ENCODE results near the gene SNAPC4. TPM values are rescaled to one million over a fixed set of nuclear protein-coding genes. Genes with fewer than 3 reads are reported as not detected.

SNAPC4 gene
- total RNA-seq, 1 experiment from 2014 or later = 29.7 TPM

GRCh38 chr9:136371533-136371880, 28.5 kb downstream of the SNAPC4 start:
- Histone ChIP-seq H3K9me3 (ENCODE audit: control insufficient read depth, low read depth, low read length) (no peaks in the 10 kb centered on the region), H3K4me2 (ENCODE audit: insufficient read depth, insufficient read length, low read length) (no peak overlapping the region), H3K23ac (ENCODE audit: insufficient read length, low read depth, low read length) (no peak overlapping the region), H4K91ac (ENCODE audit: insufficient read length, low read depth, low read length) (no peak overlapping the region), H3K27ac (ENCODE audit: insufficient read length, low read depth, low read length) (no peak overlapping the region), H3K79me1 (ENCODE audit: insufficient read depth, low read depth, low read length, poor library complexity, severe bottlenecking) (no peaks in the 10 kb centered on the region), H2BK120ac (ENCODE audit: low read depth, low read length, poor library complexity, severe bottlenecking) (no peak overlapping the region), H4K5ac (ENCODE audit: insufficient read length, low read depth, low read length) (no peak overlapping the region), H3K14ac (ENCODE audit: insufficient read depth, low read length) (no peak overlapping the region), H2AK5ac (ENCODE audit: insufficient read length, low read length) (no peak overlapping the region), H2BK20ac (ENCODE audit: low read depth, low read length, poor library complexity, severe bottlenecking) (no peak overlapping the region), H2BK12ac (ENCODE audit: insufficient read length, low read depth, low read length) (no peak overlapping the region), H2BK5ac (ENCODE audit: insufficient read length, low read length) (no peak overlapping the region), H3K79me2 (ENCODE audit: insufficient read depth, low read length) (no peaks in the 10 kb centered on the region), H2BK15ac (ENCODE audit: low read depth, low read length) (no peak overlapping the region), H4K20me1 (ENCODE audit: control insufficient read depth, insufficient read depth, insufficient read length) (no peaks in the 10 kb centered on the region), H4K8ac (replicated peaks; ENCODE audit: insufficient read length, low read depth, low read length) (no peak overlapping the region), H3K18ac (ENCODE audit: insufficient read length, low read depth, low read length) (no peak overlapping the region), H3T11ph (ENCODE audit: low read length) (no peak overlapping the region), H3K23me2 (ENCODE audit: insufficient read length, low read depth, low read length, poor library complexity, severe bottlenecking) (no peaks in the 10 kb centered on the region), H3K27me3 (ENCODE audit: insufficient read depth, low read length) (no peaks in the 10 kb centered on the region), H3K4ac (ENCODE audit: low read depth, low read length) (no peak overlapping the region), H3K4me1 (ENCODE audit: insufficient read depth, low read length) (no peaks in the 10 kb centered on the region), H3K56ac (ENCODE audit: insufficient read length, low read depth, low read length) (no peak overlapping the region), H2AFZ (ENCODE audit: low read length) (no peak overlapping the region), H3K9ac (ENCODE audit: extremely low read depth, insufficient read length, low read length) (no peak overlapping the region)
- H3K36me3 Mint-ChIP-seq (ENCODE audit: insufficient read depth in 1 of 3, low read depth in 3 of 3) = peaks cover 0 to 14% (median 6%) of the 10 kb centered on the region in 3 experiments; a peak in 4 of 7 replicates
- no CpG with 5 or more reads among the region's 13 CpGs for WGBS (ENCODE audit: extremely low coverage, insufficient read length, low lambda C conversion rate)
- H3K27me3 Mint-ChIP-seq (ENCODE audit: low read depth) = no peaks in the 10 kb centered on the region
- DNase-seq = no peak
- H3K4me1 Mint-ChIP-seq = peaks cover 0 to 5% of the 10 kb centered on the region in 2 experiments; a peak in 1 of 4 replicates
- H3K4me3 Mint-ChIP-seq = no peak overlapping the region; a peak in 1 of 5 replicates
- TF ChIP-seq CTCF (conservative IDR thresholded peaks at IDR 0.05) = no peak
- no peaks in the 10 kb centered on the region for H3K9me3 Mint-ChIP-seq
- H3K27ac Mint-ChIP-seq = no peak overlapping the region
